PFSK-1 (cell line): ENCODE data around the gene RGS16.
A peak's percentile ranks its signal among the peaks of the same experiment; 100 is the strongest.

ENCODE experiments used
- FOXP2 ChIP-seq: optimal IDR thresholded peaks from 2 replicates; pipeline ENCODE3; 2011; ENCODE audit warnings: borderline replicate concordance, control low read depth, inconsistent platforms; ENCODE audit not compliant: insufficient read depth; ENCODE audit errors: extremely low read length, extremely low read depth
- POLR2AphosphoS5 ChIP-seq: IDR thresholded peaks from 2 replicates; pipeline ENCODE4 v1.6.1; 2012; ENCODE audit warnings: low read depth, mild to moderate bottlenecking, control low read depth, low read length, moderate library complexity
- REST ChIP-seq, 2 experiments: IDR thresholded peaks; 2 replicates each; pipeline versions ENCODE4 v1.6.1 to v1.8.0; 2011 to 2012; ENCODE audit warnings: low read depth in 2 of 2, low read length in 2 of 2, control low read depth in 1 of 2, inconsistent platforms in 1 of 2, mild to moderate bottlenecking in 1 of 2, moderate library complexity in 1 of 2; ENCODE audit not compliant: insufficient read depth in 1 of 2
- SIN3A ChIP-seq: IDR thresholded peaks from 2 replicates; pipeline ENCODE4 v1.6.1; 2012; ENCODE audit warnings: mild to moderate bottlenecking, low read length, moderate library complexity, borderline replicate concordance; ENCODE audit not compliant: insufficient read depth
- TAF1 ChIP-seq: IDR thresholded peaks from 2 replicates; pipeline ENCODE4 v1.6.1; 2012; ENCODE audit warnings: low read length, control low read depth, borderline replicate concordance; ENCODE audit not compliant: insufficient read depth

Gene RGS16

GRCh38 chr1:182620924-182621585 is 16.9 kb upstream of the RGS16 start:
- no peak for TF ChIP-seq SIN3A
- no peak for TF ChIP-seq FOXP2
- TF ChIP-seq POLR2AphosphoS5 = no peak
- no peak for TF ChIP-seq REST (IDR thresholded peaks at IDR 0.05; ENCODE audit: insufficient read depth in 1 of 2, low read depth in 2 of 2, low read length in 2 of 2)
- TF ChIP-seq TAF1 = no peak

GRCh38 chr1:182617734-182618351 is 13.7 kb upstream of the RGS16 start:
- no peak for TF ChIP-seq REST (IDR thresholded peaks at IDR 0.05; ENCODE audit: insufficient read depth in 1 of 2, low read depth in 2 of 2, low read length in 2 of 2)
- TF ChIP-seq SIN3A = no peak
- TF ChIP-seq POLR2AphosphoS5 = no peak
- TF ChIP-seq TAF1 = no peak
- TF ChIP-seq FOXP2 = no peak

- TF ChIP-seq POLR2AphosphoS5 (no peak), SIN3A (no peak), FOXP2 (no peak), REST (IDR thresholded peaks at IDR 0.05; ENCODE audit: insufficient read depth in 1 of 2, low read depth in 2 of 2, low read length in 2 of 2) (no peak), TAF1 (no peak)
These were observed 12.8 kb upstream of the RGS16 start for GRCh38 chr1:182617014-182617429.

GRCh38 chr1:182616130-182617013 is 12.2 kb upstream of the RGS16 start:
- TF ChIP-seq FOXP2 (peak; percentile 56), REST (IDR thresholded peaks at IDR 0.05; ENCODE audit: insufficient read depth in 1 of 2, low read depth in 2 of 2, low read length in 2 of 2) (no peak)
